ENCODE data around the gene FAM200B.

Gene FAM200B

DNA sequence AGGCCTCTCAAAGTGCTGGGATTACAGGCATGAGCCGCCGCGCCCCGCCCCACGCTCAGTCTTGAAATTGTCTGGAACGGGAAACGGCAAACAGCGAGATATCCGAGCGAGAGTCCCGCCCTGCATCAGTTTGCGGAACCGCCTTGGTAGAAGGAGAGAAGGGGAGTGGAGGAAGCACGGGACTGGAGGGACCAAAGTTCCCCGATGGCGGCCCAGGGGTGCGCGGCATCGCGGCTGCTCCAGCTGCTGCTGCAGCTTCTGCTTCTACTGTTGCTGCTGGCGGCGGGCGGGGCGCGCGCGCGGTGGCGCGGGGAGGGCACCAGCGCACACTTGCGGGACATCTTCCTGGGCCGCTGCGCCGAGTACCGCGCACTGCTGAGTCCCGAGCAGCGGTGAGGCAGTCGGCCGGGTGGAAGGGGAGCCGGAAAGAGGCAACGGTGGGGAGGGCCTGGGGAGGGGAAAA lies 21.3 kb downstream of the FAM200B start, which contains the start of gene BST1:
TSS of gene BST1 (plus strand) at position 125 of the 463 bp plus-strand sequence. CDS start at position 205, 80 bp downstream.
- H3K4me3 ChIP-seq (replicated peaks; ENCODE audit: low read depth, low read length): peak within 1 kb of the TSS; percentile 43
- DNase-seq (ENCODE audit: extremely low read depth, low read depth): no peak

DNA sequence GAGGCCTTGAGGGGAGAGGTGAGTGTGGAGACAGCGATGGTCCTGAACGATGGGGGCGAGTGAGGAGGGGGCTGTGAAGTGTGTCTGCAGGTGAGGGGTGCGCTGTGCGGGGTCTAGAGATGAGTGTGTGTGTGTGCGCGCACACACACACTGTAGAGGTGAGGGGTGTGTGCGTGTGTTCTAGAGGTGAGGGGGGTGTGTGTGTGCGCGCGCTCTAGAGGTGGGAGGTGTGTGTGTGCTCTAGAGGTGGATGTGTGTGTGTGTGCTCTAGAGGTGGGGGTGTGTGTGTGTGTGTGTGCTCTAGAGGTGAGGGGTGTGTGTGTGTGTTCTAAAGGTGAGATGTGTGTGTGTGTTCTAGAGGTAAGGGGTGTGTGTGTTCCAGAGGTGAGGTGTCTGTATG lies 21.8 kb downstream of the FAM200B start:
- TF ChIP-seq, protein P1, sequence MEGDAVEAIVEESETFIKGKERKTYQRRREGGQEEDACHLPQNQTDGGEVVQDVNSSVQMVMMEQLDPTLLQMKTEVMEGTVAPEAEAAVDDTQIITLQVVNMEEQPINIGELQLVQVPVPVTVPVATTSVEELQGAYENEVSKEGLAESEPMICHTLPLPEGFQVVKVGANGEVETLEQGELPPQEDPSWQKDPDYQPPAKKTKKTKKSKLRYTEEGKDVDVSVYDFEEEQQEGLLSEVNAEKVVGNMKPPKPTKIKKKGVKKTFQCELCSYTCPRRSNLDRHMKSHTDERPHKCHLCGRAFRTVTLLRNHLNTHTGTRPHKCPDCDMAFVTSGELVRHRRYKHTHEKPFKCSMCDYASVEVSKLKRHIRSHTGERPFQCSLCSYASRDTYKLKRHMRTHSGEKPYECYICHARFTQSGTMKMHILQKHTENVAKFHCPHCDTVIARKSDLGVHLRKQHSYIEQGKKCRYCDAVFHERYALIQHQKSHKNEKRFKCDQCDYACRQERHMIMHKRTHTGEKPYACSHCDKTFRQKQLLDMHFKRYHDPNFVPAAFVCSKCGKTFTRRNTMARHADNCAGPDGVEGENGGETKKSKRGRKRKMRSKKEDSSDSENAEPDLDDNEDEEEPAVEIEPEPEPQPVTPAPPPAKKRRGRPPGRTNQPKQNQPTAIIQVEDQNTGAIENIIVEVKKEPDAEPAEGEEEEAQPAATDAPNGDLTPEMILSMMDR (IDR thresholded peaks at IDR 0.05; ENCODE audit: low read depth, low read length, missing control alignments): no peak
- DNase-seq (ENCODE audit: extremely low read depth, low read depth): no peak
- peak overlapping the region; percentile 43 for H3K4me3 ChIP-seq (replicated peaks; ENCODE audit: low read depth, low read length)

More for the DNA sequence above, 21.3 kb downstream of the FAM200B start, which contains the start of gene BST1:
- TF ChIP-seq, protein P1 (IDR thresholded peaks at IDR 0.05; ENCODE audit: low read depth, low read length, missing control alignments): no peak

DNA sequence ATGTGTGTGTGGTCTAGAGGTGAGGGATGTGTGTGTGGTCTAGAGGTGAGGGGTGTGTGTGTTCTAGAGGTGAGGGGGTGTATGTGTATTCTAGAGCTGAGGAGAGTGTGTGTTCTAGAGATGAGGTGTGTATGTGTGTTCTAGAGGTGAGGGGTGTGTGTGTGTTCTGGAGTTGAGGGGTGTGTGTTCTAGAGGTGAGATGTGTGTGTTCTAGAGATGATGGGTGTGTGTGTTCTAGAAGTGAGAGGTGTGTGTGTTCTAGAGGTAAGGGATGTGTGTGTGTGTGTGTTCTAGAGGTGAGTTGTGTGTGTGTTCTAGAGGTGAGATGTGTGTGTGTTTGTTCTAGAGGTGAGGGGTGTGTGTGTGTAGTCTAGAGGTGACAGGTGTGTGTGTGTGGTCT lies 22.5 kb downstream of the FAM200B start:
- no peak for DNase-seq (ENCODE audit: extremely low read depth, low read depth)
- no peak overlapping the region for H3K4me3 ChIP-seq (replicated peaks; ENCODE audit: low read depth, low read length)
- TF ChIP-seq, protein P1 (IDR thresholded peaks at IDR 0.05; ENCODE audit: low read depth, low read length, missing control alignments): no peak

DNA sequence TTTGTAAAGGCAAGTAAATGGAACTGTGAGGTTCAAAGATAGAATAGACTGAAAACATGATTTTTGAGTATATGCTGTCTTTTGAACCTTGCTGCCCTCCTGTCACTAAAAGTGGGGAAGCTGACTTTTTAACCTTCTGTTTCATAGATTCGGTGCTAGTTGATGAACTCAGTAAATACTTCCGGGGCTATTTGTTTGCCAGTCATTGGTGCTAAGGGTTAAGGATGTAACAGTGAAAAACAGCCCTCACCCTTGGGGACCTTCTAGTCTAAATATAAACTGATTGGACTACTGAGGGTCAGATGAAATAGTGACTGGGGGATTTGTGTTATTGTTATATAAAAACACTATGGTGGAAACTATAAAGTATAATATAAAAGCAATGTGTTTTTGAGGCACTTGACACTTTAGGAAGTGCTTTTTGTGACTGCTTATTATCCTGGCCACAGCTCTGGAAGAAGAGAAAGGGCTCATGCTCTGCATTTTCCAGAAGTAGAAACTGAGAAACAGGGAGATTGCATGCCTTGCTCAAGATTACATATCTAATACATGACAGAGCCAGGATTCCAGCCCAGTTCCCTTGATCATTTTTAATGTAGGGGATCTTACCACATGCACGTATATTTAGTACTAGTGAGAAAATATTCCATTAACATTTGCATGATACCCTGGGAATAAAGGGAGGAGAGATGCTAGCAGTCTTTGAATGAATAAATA lies 25.2 kb downstream of the FAM200B start:
- no peak for DNase-seq (ENCODE audit: extremely low read depth, low read depth)
- TF ChIP-seq, protein P1 (IDR thresholded peaks at IDR 0.05; ENCODE audit: low read depth, low read length, missing control alignments): no peak
- H3K4me3 ChIP-seq (replicated peaks; ENCODE audit: low read depth, low read length): no peak overlapping the region

GRCh38 chr4:15707363-15707715 lies 25.7 kb downstream of the FAM200B start:
- H3K4me3 ChIP-seq (replicated peaks; ENCODE audit: low read depth, low read length): no peak overlapping the region
- DNase-seq (ENCODE audit: extremely low read depth, low read depth): no peak
- TF ChIP-seq, protein P1 (IDR thresholded peaks at IDR 0.05; ENCODE audit: low read depth, low read length, missing control alignments): no peak

DNA sequence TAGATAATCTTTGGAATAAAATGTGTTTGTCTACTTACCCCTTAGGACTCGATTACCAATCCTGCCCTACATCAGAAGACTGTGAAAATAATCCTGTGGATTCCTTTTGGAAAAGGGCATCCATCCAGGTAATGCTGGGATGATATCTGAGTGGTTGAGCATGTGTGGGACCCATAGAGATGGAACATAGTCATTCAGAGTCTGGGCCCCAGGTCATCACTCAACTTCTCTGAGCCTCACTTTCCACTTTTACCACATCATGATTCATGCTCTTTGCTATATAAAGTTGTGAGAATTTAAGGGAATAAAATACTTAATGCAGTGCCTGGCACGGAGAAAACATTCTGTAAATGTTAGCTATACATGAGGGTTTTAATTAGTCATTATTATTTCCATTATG lies 30.1 kb downstream of the FAM200B start:
- no peak for DNase-seq (ENCODE audit: extremely low read depth, low read depth)
- TF ChIP-seq, protein P1 (IDR thresholded peaks at IDR 0.05; ENCODE audit: low read depth, low read length, missing control alignments): no peak

More for the DNA sequence above, 30.1 kb downstream of the FAM200B start:
- no peak overlapping the region for H3K4me3 ChIP-seq (replicated peaks; ENCODE audit: low read depth, low read length)
